ENCODE measurements around the gene FGF14.

- no peak for TF ChIP-seq POLR2A (IDR thresholded peaks at IDR 0.05)
- TF ChIP-seq, protein P1, sequence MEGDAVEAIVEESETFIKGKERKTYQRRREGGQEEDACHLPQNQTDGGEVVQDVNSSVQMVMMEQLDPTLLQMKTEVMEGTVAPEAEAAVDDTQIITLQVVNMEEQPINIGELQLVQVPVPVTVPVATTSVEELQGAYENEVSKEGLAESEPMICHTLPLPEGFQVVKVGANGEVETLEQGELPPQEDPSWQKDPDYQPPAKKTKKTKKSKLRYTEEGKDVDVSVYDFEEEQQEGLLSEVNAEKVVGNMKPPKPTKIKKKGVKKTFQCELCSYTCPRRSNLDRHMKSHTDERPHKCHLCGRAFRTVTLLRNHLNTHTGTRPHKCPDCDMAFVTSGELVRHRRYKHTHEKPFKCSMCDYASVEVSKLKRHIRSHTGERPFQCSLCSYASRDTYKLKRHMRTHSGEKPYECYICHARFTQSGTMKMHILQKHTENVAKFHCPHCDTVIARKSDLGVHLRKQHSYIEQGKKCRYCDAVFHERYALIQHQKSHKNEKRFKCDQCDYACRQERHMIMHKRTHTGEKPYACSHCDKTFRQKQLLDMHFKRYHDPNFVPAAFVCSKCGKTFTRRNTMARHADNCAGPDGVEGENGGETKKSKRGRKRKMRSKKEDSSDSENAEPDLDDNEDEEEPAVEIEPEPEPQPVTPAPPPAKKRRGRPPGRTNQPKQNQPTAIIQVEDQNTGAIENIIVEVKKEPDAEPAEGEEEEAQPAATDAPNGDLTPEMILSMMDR (IDR thresholded peaks at IDR 0.05): no peak
- no peak for TF ChIP-seq EP300 (IDR thresholded peaks at IDR 0.05)
Measured at GRCh38 chr13:102276404-102276803, 125.4 kb downstream of the FGF14 start.
